Gastroesophageal sphincter (tissue), 4 donors: ENCODE data around the gene GPR18. TPM values are rescaled to one million over a fixed set of nuclear protein-coding genes. Genes with fewer than 3 reads are reported as not detected.
"Not testable (repeated sequence)": the region's sequence is repeated elsewhere in the genome, so short reads cannot be mapped to it uniquely, and the experiment has no call there.

Experiments
- ATAC-seq: fragments of 150-250 bp; one replicate; pipeline ENCODE4 v1.9.1; 2016; ENCODE audit warnings: mild to moderate bottlenecking, moderate library complexity
- H3K27ac ChIP-seq, 4 donors: fragments of 200-600 bp; sonication (generic) in 3 of 4; 1 replicate in 3 of 4; 2 replicates in 1 of 4; pipeline ENCODE4 v1.5.1; 2016 to 2019
- H3K27me3 ChIP-seq: fragments of 200-600 bp; sonication (generic); one replicate; pipeline ENCODE4 v1.5.1; 2019
- H3K36me3 ChIP-seq, 2 donors: fragments of 200-600 bp; sonication (generic); one replicate each; pipeline ENCODE4 v1.5.1; 2019; ENCODE audit warnings: control low read depth in 1 of 2
- H3K4me1 ChIP-seq, 3 donors: fragments of 200-600 bp; sonication (generic); 1 replicate in 2 of 3; 2 replicates in 1 of 3; pipeline ENCODE4 v1.5.1; 2016 to 2019; ENCODE audit warnings: control low read depth in 2 of 3
- H3K4me3 ChIP-seq, 2 donors: fragments of 200-600 bp; sonication (generic); one replicate each; pipeline ENCODE4 v1.5.1; 2019; ENCODE audit warnings: mild to moderate bottlenecking in 1 of 2, moderate library complexity in 1 of 2
- H3K9me3 ChIP-seq, 3 donors: fragments of 200-600 bp; sonication (generic); one replicate each; pipeline ENCODE4 v1.5.1; 2017 to 2019; ENCODE audit warnings: control low read depth in 2 of 3
- CTCF ChIP-seq, 4 experiments: fragments of 200-600 bp in 2 of 4; fragments of 450-650 bp in 2 of 4; sonication (generic) in 1 of 4; IDR thresholded peaks; one replicate each; pipeline ENCODE4 v1.5.1; 2017 to 2019; ENCODE audit warnings: antibody characterized with exemption in 4 of 4, mild to moderate bottlenecking in 2 of 4, moderate library complexity in 2 of 4
- EP300 ChIP-seq: sonication (generic); formaldehyde crosslinking; IDR thresholded peaks from one replicate; pipeline ENCODE4 v1.6.1; 2017; ENCODE audit warnings: antibody characterized with exemption, mild to moderate bottlenecking
- POLR2A ChIP-seq, 2 donors: fragments of 450-650 bp; IDR thresholded peaks; one replicate each; pipeline ENCODE4 v1.6.1; 2017; ENCODE audit warnings: antibody characterized with exemption in 2 of 2, mild to moderate bottlenecking in 2 of 2, moderate library complexity in 1 of 2
- POLR2AphosphoS5 ChIP-seq: sonication (generic); formaldehyde crosslinking; IDR thresholded peaks from one replicate; pipeline ENCODE4 v1.6.1; 2017; ENCODE audit warnings: antibody characterized with exemption
- WGBS, 2 donors: methylation state at CpG; one replicate each; pipeline ENCODE4 v1.1.5; 2018; ENCODE audit warnings: low coverage in 1 of 2; 5-methylcytosine and 5-hydroxymethylcytosine counted together
- total RNA-seq, 4 donors: library from RNA; depleted of rRNA; stranded (reverse); fragments of >200 nt; gene quantifications; one replicate each; pipeline ENCODE4 v1.1.0, GENCODE V29; 2016

The GPR18 gene
- total RNA-seq, 4 donors from 2014 or later = not detected

- Histone ChIP-seq H3K36me3 (no peaks in the 10 kb centered on the region), H3K27ac (no peak overlapping the region), H3K27me3 (no peaks in the 10 kb centered on the region), H3K4me1 (peaks cover 0 to 21% (median 6%) of the 10 kb centered on the region in 3 donors), H3K4me3 (no peak overlapping the region), H3K9me3 (no peaks in the 10 kb centered on the region)
- TF ChIP-seq POLR2AphosphoS5 = no peak
- no peak for TF ChIP-seq EP300
- no peak for TF ChIP-seq POLR2A (IDR thresholded peaks at IDR 0.05)
- TF ChIP-seq CTCF (IDR thresholded peaks at IDR 0.05) = no peak
- WGBS, 2 donors = 93 to 94% methylated on average over 2 to 3 of the region's 3 CpGs
- no peak for ATAC-seq
These were observed 27.2 kb downstream of the GPR18 start for GRCh38 chr13:99230991-99231390.

GRCh38 chr13:99230588-99230987 is 27.6 kb downstream of the GPR18 start:
- not testable (repeated sequence) for H3K27me3 ChIP-seq, H3K4me3 ChIP-seq, H3K36me3 ChIP-seq, H3K27ac ChIP-seq, ATAC-seq, H3K9me3 ChIP-seq
- H3K4me1 ChIP-seq = peaks cover 0 to 25% (median 8%) of the 10 kb centered on the region in 3 donors
- 87 to 100% methylated on average over 2 to 3 of the region's 12 CpGs for WGBS, 2 donors

GRCh38 chr13:99228737-99229691 is 29.2 kb downstream of the GPR18 start:
- H3K27ac ChIP-seq = no peak overlapping the region
- TF ChIP-seq CTCF (IDR thresholded peaks at IDR 0.05) (no peak), POLR2AphosphoS5 (no peak), POLR2A (IDR thresholded peaks at IDR 0.05) (no peak), EP300 (no peak)
- H3K4me1 ChIP-seq = peaks cover 0 to 35% (median 8%) of the 10 kb centered on the region in 3 donors
- H3K4me3 ChIP-seq = no peak overlapping the region
- H3K9me3 ChIP-seq = no peaks in the 10 kb centered on the region
- ATAC-seq = no peak
- no peaks in the 10 kb centered on the region for H3K36me3 ChIP-seq
- WGBS, 2 donors = 51 to 60% methylated on average over 10 to 13 of the region's 13 CpGs
- H3K27me3 ChIP-seq = no peaks in the 10 kb centered on the region

- H3K4me1 ChIP-seq = peaks cover 0 to 39% (median 8%) of the 10 kb centered on the region in 3 donors
- no peak overlapping the region for H3K27ac ChIP-seq
- WGBS, 2 donors = 88 to 89% methylated on average over 7 to 8 of the region's 15 CpGs
- no peaks in the 10 kb centered on the region for H3K27me3 ChIP-seq
- no peak overlapping the region for H3K4me3 ChIP-seq
- no peaks in the 10 kb centered on the region for H3K36me3 ChIP-seq
- H3K9me3 ChIP-seq = no peaks in the 10 kb centered on the region
- no peak for TF ChIP-seq POLR2AphosphoS5
- no peak for TF ChIP-seq EP300
- no peak for TF ChIP-seq POLR2A (IDR thresholded peaks at IDR 0.05)
- TF ChIP-seq CTCF (IDR thresholded peaks at IDR 0.05) = no peak
- ATAC-seq = no peak
These were observed 30.1 kb downstream of the GPR18 start for GRCh38 chr13:99227909-99228688.

- no peaks in the 10 kb centered on the region for H3K36me3 ChIP-seq
- ATAC-seq = no peak
- H3K4me1 ChIP-seq = peaks cover 0 to 39% (median 8%) of the 10 kb centered on the region in 3 donors
- no peak for TF ChIP-seq POLR2AphosphoS5
- no peak for TF ChIP-seq EP300
- no peak for TF ChIP-seq CTCF (IDR thresholded peaks at IDR 0.05)
- TF ChIP-seq POLR2A (IDR thresholded peaks at IDR 0.05) = no peak
- H3K4me3 ChIP-seq = no peak overlapping the region
- H3K27me3 ChIP-seq = no peaks in the 10 kb centered on the region
- no peaks in the 10 kb centered on the region for H3K9me3 ChIP-seq
- 80 to 100% methylated on average over 2 to 5 of the region's 6 CpGs for WGBS, 2 donors
- no peak overlapping the region for H3K27ac ChIP-seq
These were observed 30.8 kb downstream of the GPR18 start for GRCh38 chr13:99227331-99227900.
